Measurements from ENCODE around the gene MRAP. TPM values are rescaled to one million over a fixed set of nuclear protein-coding genes. Genes with fewer than 3 reads are reported as not detected.

The MRAP gene
- total and polyA plus RNA-seq, 9 of the 15 experiments (the other 6 are each of a cell fraction or from before 2014, with no cell fraction given): 0.63 to 2.3 TPM; not detected in 7

DNA sequence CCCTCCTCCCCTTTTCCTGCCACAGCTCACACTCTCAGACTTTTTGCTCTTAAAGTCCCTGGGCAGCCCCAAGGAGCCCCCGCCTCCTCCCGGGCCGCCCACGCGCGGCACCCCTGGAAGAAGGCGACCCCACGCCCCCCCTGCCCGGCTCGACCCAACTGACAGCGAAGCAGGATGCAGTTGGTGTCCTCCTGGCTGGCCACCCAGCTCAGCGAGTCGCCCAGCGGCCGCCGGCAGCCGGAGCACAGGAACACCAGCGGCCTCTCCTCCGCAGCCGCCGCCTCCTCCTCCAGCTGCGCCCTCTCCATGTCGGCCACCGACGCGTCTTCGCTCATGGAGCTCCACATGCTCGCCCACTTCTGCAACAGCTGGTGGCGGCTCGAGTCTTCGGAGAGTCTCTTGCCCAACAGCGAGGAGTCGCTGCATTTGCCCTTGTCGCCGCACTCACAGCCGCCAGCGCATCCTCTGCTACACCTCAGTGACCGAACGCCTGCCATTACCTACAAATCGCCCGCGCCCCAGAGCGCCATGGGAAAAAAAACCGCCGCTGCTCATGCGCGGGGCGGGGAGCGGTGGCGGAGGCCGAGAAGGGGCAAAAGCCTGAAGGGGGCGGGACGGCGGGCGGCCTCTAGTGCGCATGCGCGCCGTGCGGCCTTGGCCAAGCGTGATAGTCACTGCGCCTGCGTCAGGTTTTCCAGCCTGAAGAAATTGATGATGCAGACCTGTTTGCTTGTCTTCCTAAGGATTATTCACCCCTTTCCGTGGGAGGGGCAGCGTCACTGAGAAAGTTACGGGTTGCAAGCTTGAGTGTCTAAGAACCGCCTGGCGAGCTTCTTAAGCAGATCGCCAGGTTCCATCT, 19.9 kb upstream of the MRAP start, which contains the start of gene MIS18A (continued):
- TF ChIP-seq, protein P1, sequence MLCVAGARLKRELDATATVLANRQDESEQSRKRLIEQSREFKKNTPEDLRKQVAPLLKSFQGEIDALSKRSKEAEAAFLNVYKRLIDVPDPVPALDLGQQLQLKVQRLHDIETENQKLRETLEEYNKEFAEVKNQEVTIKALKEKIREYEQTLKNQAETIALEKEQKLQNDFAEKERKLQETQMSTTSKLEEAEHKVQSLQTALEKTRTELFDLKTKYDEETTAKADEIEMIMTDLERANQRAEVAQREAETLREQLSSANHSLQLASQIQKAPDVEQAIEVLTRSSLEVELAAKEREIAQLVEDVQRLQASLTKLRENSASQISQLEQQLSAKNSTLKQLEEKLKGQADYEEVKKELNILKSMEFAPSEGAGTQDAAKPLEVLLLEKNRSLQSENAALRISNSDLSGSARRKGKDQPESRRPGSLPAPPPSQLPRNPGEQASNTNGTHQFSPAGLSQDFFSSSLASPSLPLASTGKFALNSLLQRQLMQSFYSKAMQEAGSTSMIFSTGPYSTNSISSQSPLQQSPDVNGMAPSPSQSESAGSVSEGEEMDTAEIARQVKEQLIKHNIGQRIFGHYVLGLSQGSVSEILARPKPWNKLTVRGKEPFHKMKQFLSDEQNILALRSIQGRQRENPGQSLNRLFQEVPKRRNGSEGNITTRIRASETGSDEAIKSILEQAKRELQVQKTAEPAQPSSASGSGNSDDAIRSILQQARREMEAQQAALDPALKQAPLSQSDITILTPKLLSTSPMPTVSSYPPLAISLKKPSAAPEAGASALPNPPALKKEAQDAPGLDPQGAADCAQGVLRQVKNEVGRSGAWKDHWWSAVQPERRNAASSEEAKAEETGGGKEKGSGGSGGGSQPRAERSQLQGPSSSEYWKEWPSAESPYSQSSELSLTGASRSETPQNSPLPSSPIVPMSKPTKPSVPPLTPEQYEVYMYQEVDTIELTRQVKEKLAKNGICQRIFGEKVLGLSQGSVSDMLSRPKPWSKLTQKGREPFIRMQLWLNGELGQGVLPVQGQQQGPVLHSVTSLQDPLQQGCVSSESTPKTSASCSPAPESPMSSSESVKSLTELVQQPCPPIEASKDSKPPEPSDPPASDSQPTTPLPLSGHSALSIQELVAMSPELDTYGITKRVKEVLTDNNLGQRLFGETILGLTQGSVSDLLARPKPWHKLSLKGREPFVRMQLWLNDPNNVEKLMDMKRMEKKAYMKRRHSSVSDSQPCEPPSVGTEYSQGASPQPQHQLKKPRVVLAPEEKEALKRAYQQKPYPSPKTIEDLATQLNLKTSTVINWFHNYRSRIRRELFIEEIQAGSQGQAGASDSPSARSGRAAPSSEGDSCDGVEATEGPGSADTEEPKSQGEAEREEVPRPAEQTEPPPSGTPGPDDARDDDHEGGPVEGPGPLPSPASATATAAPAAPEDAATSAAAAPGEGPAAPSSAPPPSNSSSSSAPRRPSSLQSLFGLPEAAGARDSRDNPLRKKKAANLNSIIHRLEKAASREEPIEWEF (CRISPR knock-in tag; IDR thresholded peaks at IDR 0.05): no peak
- TF ChIP-seq, protein P2, sequence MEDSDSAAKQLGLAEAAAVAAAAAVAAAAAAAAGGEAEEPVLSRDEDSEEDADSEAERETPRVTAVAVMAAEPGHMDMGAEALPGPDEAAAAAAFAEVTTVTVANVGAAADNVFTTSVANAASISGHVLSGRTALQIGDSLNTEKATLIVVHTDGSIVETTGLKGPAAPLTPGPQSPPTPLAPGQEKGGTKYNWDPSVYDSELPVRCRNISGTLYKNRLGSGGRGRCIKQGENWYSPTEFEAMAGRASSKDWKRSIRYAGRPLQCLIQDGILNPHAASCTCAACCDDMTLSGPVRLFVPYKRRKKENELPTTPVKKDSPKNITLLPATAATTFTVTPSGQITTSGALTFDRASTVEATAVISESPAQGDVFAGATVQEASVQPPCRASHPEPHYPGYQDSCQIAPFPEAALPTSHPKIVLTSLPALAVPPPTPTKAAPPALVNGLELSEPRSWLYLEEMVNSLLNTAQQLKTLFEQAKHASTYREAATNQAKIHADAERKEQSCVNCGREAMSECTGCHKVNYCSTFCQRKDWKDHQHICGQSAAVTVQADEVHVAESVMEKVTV (CRISPR knock-in tag; IDR thresholded peaks at IDR 0.05): no peak
- TF ChIP-seq, protein P3, sequence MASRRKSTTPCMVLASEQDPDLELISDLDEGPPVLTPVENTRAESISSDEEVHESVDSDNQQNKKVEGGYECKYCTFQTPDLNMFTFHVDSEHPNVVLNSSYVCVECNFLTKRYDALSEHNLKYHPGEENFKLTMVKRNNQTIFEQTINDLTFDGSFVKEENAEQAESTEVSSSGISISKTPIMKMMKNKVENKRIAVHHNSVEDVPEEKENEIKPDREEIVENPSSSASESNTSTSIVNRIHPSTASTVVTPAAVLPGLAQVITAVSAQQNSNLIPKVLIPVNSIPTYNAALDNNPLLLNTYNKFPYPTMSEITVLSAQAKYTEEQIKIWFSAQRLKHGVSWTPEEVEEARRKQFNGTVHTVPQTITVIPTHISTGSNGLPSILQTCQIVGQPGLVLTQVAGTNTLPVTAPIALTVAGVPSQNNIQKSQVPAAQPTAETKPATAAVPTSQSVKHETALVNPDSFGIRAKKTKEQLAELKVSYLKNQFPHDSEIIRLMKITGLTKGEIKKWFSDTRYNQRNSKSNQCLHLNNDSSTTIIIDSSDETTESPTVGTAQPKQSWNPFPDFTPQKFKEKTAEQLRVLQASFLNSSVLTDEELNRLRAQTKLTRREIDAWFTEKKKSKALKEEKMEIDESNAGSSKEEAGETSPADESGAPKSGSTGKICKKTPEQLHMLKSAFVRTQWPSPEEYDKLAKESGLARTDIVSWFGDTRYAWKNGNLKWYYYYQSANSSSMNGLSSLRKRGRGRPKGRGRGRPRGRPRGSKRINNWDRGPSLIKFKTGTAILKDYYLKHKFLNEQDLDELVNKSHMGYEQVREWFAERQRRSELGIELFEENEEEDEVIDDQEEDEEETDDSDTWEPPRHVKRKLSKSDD (conservative IDR thresholded peaks at IDR 0.05; ENCODE audit: low read length): no peak
- TF ChIP-seq KDM4B (IDR thresholded peaks at IDR 0.05; ENCODE audit: borderline replicate concordance in 2 of 2, low read depth in 1 of 2) (peak in 1 of 2 experiments; percentile 63; a peak in 1 of 4 replicates), ZZZ3 (IDR thresholded peaks at IDR 0.05) (no peak), HSF4 (CRISPR knock-in tag; IDR thresholded peaks at IDR 0.05; ENCODE audit: borderline replicate concordance) (no peak), HNRNPL (IDR thresholded peaks at IDR 0.05; ENCODE audit: low read depth, low read length) (no peak), ZNF436 (CRISPR knock-in tag; IDR thresholded peaks at IDR 0.05) (no peak), NR2C1 (IDR thresholded peaks at IDR 0.05) (no peak), NR2C1 (tag; IDR thresholded peaks at IDR 0.05) (no peak)
- TF ChIP-seq, protein P4, sequence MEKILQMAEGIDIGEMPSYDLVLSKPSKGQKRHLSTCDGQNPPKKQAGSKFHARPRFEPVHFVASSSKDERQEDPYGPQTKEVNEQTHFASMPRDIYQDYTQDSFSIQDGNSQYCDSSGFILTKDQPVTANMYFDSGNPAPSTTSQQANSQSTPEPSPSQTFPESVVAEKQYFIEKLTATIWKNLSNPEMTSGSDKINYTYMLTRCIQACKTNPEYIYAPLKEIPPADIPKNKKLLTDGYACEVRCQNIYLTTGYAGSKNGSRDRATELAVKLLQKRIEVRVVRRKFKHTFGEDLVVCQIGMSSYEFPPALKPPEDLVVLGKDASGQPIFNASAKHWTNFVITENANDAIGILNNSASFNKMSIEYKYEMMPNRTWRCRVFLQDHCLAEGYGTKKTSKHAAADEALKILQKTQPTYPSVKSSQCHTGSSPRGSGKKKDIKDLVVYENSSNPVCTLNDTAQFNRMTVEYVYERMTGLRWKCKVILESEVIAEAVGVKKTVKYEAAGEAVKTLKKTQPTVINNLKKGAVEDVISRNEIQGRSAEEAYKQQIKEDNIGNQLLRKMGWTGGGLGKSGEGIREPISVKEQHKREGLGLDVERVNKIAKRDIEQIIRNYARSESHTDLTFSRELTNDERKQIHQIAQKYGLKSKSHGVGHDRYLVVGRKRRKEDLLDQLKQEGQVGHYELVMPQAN (IDR thresholded peaks at IDR 0.05; ENCODE audit: borderline replicate concordance): peak; percentile 99

All from K562 (cell line).